Amniotic stem cell (primary cell): Measurements from ENCODE around the gene TMEM37.

ENCODE experiments used
- DNase-seq: peaks from one replicate; lab custom pipeline; 2025; lab: John Stamatoyannopoulos, UW

TMEM37 gene

GRCh38 chr2:119461811-119462210, 30.2 kb downstream of the TMEM37 start:
- no peak for DNase-seq

DNA sequence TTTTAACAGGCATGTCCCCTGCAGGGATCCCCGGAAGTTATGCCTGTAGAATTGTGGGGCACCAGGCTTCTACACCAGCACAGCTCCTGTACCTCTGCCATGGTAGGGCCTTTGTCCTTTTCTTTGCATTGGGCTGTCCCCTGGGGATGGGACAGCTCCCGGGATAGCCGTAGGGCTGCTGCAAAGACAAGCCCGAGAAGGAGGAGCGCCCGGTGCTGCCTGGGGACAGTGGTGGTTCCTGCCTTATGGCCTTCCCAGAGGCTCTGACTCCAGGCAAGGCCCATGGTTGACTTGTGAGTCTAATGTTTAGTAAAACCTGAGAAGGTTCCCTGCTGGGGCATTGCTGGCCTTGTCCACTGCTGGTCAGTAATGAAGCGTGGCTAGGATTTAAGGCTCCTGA, 30.9 kb downstream of the TMEM37 start:
- no peak for DNase-seq

- DNase-seq, result no peak
These were observed 31.5 kb downstream of the TMEM37 start for GRCh38 chr2:119463136-119463535.

DNA sequence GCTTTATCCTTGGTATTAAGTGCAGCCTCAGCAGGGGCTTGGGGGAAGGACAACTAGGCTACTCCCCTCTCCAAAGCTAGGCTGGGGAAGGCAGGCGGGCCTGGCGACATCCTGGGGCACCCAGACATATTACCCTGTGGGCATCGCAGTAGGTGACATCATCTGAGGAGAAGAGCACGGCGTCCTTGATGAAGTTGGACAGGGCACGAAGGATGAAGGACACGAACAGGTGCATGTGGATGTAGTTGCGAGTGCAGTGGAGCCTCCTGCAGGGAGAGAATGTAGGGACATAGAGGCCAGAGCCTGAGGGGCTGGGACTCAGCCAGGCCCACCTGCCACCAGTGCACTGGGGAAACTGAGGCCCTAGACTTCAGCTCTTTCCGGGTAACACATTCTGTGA, 32.3 kb downstream of the TMEM37 start:
- no peak for DNase-seq

DNA sequence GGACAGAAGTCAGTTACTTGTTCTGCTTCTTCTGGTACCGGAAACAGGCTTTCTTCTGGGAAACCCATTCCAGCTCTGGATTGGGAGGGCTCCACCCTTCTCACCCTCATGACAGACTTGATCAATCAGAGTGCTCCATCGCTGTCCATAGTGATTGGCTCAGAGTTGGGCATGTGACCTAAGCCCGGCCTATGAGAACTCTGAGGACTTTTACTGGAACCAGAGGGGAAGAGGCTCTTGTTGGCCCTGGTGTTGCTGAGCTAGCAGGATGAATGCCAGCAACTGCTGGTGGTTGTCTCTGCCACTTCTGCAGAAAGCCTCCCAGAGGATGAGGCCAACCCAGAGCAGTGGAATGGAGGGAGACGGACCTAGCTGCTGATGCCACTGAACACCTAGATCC, 33.3 kb downstream of the TMEM37 start:
- no peak for DNase-seq

DNA sequence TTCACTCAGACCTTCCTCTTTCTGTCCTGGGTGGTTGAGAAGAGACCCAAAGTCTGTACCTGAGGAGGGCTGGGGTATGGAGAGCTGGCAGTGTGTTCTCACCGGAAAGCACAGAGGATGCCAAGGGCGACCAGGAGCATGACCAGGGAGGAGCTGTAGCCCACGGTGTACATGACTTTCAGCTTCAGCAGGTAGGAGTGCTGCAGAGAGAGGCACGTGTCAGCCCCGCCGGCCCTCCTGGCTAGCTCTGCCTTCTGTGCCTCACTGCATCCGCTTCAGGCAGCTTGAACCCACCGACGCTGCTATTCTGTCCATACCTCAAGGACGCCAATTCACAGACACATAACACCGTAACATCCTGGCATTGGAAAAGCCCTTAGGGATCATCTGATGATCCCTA, 34.0 kb downstream of the TMEM37 start:
- DNase-seq, result no peak

DNA sequence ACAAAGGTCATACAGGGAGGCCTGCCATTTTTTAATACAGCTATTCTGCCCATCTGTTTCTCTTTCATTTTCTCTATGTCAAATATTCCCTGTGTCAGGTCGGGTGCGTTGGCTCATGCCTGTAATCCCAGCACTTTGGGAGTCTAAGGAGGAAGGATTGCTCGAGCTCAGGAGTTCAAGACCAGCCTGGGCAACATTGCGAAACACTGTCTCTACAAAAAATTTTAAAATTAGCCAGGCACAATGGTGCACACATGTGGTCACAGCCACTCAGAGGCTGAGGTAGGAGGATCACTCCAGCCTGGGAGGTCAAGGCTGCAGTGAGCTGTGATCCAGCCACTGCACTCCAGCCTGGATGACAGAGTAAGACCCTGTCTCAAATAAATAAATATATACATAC, 34.7 kb downstream of the TMEM37 start:
- no peak for DNase-seq

- no peak for DNase-seq
These were observed 36.7 kb downstream of the TMEM37 start for GRCh38 chr2:119468154-119468955.

DNA sequence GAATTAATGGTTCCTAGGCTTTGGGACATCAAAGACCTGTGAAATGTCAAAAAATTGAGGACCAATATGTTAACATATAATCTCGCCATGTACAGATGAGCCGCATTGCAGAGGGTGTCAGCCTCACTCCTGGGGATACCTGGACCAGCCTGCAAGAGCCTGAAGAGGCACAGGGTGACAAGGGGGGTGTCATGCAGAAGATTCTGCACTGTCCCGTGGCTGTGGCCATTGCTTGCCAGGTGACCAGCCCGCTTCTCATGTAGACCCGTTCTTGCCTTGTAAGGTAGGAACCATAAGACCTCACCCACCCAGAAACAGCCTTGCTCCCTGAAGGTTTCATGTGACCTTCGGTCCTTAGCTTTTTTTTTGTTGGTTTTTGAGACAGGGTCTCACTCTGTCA, 37.5 kb downstream of the TMEM37 start:
- no peak for DNase-seq

- no peak for DNase-seq
These were observed 38.1 kb downstream of the TMEM37 start for GRCh38 chr2:119469661-119470297.

DNA sequence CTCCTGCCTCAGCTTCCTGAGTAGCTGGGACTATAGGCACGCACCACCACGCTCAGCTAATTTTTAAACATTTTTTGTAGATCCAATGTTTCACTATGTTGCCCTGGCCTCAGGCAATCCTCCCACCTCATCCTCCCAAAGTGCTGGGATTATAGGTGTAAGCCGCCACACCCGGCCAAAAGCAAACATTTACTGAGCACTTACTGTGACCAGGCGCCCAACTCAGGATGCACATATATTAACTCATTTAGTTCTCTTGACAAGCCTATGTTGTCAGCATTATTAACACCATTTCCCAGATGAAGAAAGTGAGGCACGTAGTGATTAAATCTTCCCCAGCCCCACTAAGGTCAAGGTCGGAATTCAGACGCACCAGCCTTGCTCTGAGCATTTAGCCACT, 41.1 kb downstream of the TMEM37 start:
- no peak for DNase-seq

GRCh38 chr2:119473621-119474370, 42.1 kb downstream of the TMEM37 start:
- no peak for DNase-seq

DNA sequence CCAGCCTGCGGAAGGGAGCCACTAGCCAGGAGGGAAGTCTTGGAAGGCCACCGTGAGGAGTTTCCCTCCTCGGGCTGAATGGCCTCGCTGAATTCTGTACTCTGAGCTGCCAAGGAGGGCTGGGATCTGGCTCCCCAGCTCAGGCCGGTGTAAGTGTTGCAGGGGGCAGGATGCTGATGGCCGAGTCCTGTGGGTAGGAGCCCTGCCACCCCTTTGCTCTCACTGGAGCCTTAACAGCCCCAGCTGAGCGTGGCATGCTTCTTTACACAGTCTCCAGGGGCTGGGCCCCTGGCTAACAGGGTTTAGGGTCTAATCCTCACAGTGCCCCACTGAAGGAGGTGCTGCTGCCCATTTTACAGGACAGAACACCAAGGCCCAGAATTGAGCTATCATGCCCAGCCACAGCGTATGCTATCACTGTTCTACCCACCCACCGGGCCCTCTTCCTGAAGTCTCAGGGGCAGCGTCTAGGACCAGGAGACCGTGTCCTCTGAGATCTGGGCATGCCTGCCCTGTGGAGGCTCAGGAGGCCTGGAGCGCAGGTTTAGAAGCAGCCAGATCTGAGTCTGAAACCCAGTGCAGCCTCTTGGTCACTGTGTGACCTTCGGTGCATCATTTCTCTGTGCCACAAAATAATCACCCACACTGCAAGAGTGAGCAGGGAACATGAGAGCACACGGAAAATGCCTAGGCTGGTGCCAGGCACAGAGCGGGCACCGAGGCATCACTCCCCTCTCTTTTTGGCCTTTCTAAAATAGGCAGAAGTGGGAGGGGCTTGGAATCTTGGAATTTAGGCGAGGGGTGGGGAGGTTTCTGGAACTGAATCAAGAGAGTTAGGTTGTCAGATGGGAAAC, 42.9 kb downstream of the TMEM37 start:
- no peak for DNase-seq

- no peak for DNase-seq
These were observed 43.7 kb downstream of the TMEM37 start for GRCh38 chr2:119475225-119475856.

- DNase-seq, result no peak
These were observed 44.2 kb downstream of the TMEM37 start for GRCh38 chr2:119475857-119476244.

DNA sequence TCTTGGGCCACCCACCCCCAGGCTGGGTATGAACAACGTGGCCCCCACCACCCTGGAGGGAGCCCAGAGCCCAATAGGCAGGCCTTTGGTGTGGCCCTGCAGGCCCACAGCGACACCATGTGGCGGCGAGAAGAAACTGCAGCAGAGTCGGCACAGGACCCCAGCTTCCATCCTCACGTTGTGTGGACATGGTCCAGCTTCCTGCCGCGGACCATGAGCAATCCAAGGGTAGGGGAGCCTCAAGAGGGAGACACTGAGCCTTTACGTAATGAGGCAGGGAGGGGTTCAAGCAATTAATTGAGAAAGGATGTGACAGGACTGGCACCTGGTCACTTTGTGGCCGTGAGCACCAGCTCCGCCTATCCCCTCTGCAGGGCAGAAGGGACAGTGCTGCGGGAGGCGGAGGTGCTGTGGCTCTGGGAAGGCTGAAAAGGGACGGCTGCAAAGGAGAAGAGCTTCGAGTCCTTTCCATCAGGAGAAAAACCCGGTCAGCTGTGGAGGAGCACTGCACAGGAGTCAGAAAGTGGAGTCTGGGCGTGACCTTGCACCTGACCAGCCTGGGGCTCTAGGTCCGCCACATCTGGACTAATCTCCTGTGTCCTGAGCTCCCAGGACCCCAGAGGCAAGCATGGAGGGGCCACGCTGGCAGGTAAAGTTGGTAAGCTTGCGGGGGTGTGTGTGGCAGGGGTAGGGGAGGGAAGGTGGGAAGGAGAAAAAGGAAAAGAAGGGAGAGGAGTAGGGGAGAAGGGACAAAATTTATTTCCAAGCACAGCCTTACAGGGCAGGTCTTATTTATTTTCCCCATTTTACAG, 44.9 kb downstream of the TMEM37 start:
- DNase-seq, result no peak

DNA sequence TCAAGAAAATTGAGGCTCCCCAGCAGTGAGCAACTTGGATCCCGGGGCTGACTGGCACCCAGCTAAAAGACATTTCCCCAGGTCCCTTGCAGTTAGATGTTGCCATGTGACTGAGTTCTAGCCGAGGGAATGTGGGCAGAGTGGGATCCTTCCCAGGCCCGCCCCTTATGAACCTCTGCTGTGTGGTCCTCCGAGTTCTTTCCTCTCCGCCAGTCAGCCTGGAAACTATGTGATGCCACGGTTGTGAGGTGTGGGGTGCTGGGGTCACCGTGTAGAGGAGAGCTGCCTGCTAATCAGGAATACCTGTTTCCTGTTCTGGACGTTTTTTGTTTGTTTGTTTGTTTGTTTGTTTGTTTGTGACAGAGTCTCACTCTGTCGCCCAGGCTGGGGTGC, 45.5 kb downstream of the TMEM37 start:
- no peak for DNase-seq

GRCh38 chr2:119478188-119478977, 46.7 kb downstream of the TMEM37 start:
- DNase-seq, result no peak

GRCh38 chr2:119478978-119479295, 47.3 kb downstream of the TMEM37 start:
- no peak for DNase-seq

- no peak for DNase-seq
These were observed 48.5 kb downstream of the TMEM37 start for GRCh38 chr2:119480184-119480583.
